ENCODE data around the gene PTTG1IP. TPM values are rescaled to one million over a fixed set of nuclear protein-coding genes. Genes with fewer than 3 reads are reported as not detected.

Gene PTTG1IP
- total RNA-seq, 4 donors from 2014 or later, result 157 to 552 (median 288) TPM

DNA sequence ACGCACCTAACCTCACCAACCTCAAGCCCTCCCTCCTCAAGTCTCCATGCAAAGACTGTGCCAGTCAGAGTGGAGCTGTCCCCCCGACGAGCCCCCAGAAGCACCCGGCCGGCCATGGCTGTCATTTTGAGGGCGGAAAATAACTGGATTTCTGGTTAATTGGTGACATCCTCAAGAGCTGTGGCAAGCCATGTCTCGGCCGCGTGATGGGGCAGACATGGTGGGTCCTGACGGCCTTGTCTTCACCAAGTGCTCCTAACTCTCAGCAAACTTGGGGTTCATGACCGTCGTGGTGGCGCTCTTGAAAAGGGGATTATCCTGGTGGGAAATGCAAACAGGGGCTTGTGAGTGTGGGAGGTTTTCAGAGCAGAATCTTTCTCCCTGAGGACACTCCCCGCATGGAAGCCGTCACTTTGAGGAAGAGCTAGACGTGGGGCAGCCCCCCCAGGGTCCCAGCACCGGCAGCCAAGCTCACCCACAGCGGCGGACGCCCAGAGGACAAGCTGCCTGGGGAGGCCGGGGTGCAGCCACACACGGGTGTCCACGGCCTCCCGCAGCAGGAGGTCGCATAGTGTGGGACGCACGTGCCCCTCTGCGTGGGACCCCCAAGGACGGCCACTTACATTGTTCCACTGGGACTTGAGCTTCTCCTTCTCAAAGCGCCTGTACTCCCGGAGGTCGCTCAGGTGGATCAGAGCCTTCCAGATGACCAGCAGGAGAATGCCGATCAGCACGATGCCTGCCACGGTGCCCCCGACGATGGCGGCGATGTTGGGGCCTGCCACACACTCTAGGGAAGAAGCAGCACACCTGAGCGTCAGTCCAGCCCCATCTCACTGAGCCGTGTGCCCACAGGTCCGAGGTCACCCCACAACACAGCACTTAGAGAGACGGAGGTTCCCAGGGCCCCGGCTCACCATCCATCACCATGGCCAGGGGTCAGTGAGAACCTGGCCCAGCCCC lies 12.9 kb upstream of the PTTG1IP start:
- Histone ChIP-seq H3K27ac (no peak overlapping the region), H3K27me3 (peaks cover 2% of the 10 kb centered on the region), H3K4me1 (peaks cover 0 to 9% (median under 1%) of the 10 kb centered on the region in 4 donors), H3K4me3 (no peak overlapping the region), H3K36me3 (no peaks in the 10 kb centered on the region), H3K9me3 (no peaks in the 10 kb centered on the region)
- DNase-seq, result no peak
- intact Hi-C loops (cut with DNase I; ENCODE audit: low total_unique reads) (no loop called here), in situ Hi-C loops (cut with MboI; ENCODE audit: low pct_ligation_motif_present in 1 of 4, low pct_unique_long_range_greater_than_20kb in 1 of 4, low sequenced_read_pairs in 3 of 4) (loop anchor here in 1 of 4 donors (10.0 kb wide), 1 partner anchor 48 kb away; no protein-coding TSS in a partner anchor)
- TF ChIP-seq POLR2A (IDR thresholded peaks at IDR 0.05) (no peak), POLR2AphosphoS5 (IDR thresholded peaks at IDR 0.05) (no peak), EP300 (IDR thresholded peaks at IDR 0.05; ENCODE audit: low read depth) (no peak)
- TF ChIP-seq, protein P1, sequence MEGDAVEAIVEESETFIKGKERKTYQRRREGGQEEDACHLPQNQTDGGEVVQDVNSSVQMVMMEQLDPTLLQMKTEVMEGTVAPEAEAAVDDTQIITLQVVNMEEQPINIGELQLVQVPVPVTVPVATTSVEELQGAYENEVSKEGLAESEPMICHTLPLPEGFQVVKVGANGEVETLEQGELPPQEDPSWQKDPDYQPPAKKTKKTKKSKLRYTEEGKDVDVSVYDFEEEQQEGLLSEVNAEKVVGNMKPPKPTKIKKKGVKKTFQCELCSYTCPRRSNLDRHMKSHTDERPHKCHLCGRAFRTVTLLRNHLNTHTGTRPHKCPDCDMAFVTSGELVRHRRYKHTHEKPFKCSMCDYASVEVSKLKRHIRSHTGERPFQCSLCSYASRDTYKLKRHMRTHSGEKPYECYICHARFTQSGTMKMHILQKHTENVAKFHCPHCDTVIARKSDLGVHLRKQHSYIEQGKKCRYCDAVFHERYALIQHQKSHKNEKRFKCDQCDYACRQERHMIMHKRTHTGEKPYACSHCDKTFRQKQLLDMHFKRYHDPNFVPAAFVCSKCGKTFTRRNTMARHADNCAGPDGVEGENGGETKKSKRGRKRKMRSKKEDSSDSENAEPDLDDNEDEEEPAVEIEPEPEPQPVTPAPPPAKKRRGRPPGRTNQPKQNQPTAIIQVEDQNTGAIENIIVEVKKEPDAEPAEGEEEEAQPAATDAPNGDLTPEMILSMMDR (IDR thresholded peaks at IDR 0.05), result no peak
- WGBS, 2 donors (ENCODE audit: low coverage in 1 of 2), result 90% methylated on average over 44 of the region's 44 CpGs; no CpG with 5 or more reads in 1 of the 2 donors

- 78% methylated on average over 11 of the region's 11 CpGs; no CpG with 5 or more reads in 1 of the 2 donors for WGBS, 2 donors (ENCODE audit: low coverage in 1 of 2)
- in situ Hi-C loops (cut with MboI; ENCODE audit: low pct_ligation_motif_present in 1 of 4, low pct_unique_long_range_greater_than_20kb in 1 of 4, low sequenced_read_pairs in 3 of 4), result loop anchor here in 1 of 4 donors (10.0 kb wide), 1 partner anchor 49 kb away; no protein-coding TSS in a partner anchor
- H3K36me3 ChIP-seq, result no peaks in the 10 kb centered on the region
- intact Hi-C loops (cut with DNase I; ENCODE audit: low total_unique reads), result no loop called here
- TF ChIP-seq, protein P1 (IDR thresholded peaks at IDR 0.05), result no peak
- TF ChIP-seq POLR2A (IDR thresholded peaks at IDR 0.05) (no peak), EP300 (IDR thresholded peaks at IDR 0.05; ENCODE audit: low read depth) (no peak), POLR2AphosphoS5 (IDR thresholded peaks at IDR 0.05) (no peak)
- H3K4me1 ChIP-seq, result peaks cover 0 to 12% (median 4%) of the 10 kb centered on the region in 4 donors
- no peak for DNase-seq
- no peak overlapping the region for H3K27ac ChIP-seq
- H3K9me3 ChIP-seq, result no peaks in the 10 kb centered on the region
- no peaks in the 10 kb centered on the region for H3K27me3 ChIP-seq
- no peak overlapping the region for H3K4me3 ChIP-seq
Observed at GRCh38 chr21:44885615-44886014, 12.1 kb upstream of the PTTG1IP start.

GRCh38 chr21:44884097-44884496 lies 10.6 kb upstream of the PTTG1IP start:
- H3K27ac ChIP-seq, result no peak overlapping the region
- TF ChIP-seq, protein P1 (IDR thresholded peaks at IDR 0.05), result no peak
- TF ChIP-seq POLR2A (IDR thresholded peaks at IDR 0.05), result no peak
- no peak for TF ChIP-seq EP300 (IDR thresholded peaks at IDR 0.05; ENCODE audit: low read depth)
- no peak for TF ChIP-seq POLR2AphosphoS5 (IDR thresholded peaks at IDR 0.05)
- in situ Hi-C loops (cut with MboI; ENCODE audit: low pct_ligation_motif_present in 1 of 4, low pct_unique_long_range_greater_than_20kb in 1 of 4, low sequenced_read_pairs in 3 of 4) (loop anchor here in 1 of 4 donors (10.0 kb wide), 1 partner anchor 51 kb away; no protein-coding TSS in a partner anchor), intact Hi-C loops (cut with DNase I; ENCODE audit: low total_unique reads) (no loop called here)
- H3K27me3 ChIP-seq, result no peaks in the 10 kb centered on the region
- no peaks in the 10 kb centered on the region for H3K9me3 ChIP-seq
- H3K36me3 ChIP-seq, result no peaks in the 10 kb centered on the region
- no peak for DNase-seq
- 66 to 67% methylated on average over 1 to 5 of the region's 7 CpGs for WGBS, 2 donors (ENCODE audit: low coverage in 1 of 2)
- peaks cover 0 to 17% (median 4%) of the 10 kb centered on the region in 4 donors for H3K4me1 ChIP-seq
- no peak overlapping the region for H3K4me3 ChIP-seq

DNA sequence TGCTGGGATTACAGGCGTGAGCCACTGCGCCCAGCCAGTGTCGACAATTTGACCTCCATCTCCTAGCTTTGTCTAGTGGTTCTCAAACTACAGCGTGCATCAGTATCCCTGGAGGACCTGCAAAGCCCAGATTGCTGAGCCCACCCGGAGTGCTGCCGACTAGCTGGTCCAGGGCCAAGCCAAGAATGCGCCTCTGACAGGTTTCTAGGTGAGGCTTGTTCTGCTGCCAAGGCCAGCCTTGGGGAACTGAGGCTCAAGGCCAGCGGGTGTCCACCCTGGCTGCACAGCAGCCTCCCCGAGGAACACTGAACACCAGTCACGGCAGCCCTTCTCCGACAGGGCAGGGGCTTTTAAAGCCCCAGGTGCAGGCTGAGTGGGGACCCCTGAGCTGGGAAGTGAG lies 9.8 kb upstream of the PTTG1IP start:
- H3K27me3 ChIP-seq, result no peaks in the 10 kb centered on the region
- DNase-seq, result no peak
- TF ChIP-seq, protein P1 (IDR thresholded peaks at IDR 0.05), result no peak
- TF ChIP-seq POLR2A (IDR thresholded peaks at IDR 0.05), result no peak
- no peak for TF ChIP-seq EP300 (IDR thresholded peaks at IDR 0.05; ENCODE audit: low read depth)
- TF ChIP-seq POLR2AphosphoS5 (IDR thresholded peaks at IDR 0.05), result no peak
- in situ Hi-C loops (cut with MboI; ENCODE audit: low pct_ligation_motif_present in 1 of 4, low pct_unique_long_range_greater_than_20kb in 1 of 4, low sequenced_read_pairs in 3 of 4), result loop anchor here in 1 of 4 donors (10.0 kb wide), 1 partner anchor 52 kb away; no protein-coding TSS in a partner anchor
- H3K4me1 ChIP-seq, result peaks cover 0 to 25% (median 4%) of the 10 kb centered on the region in 4 donors
- no peak overlapping the region for H3K27ac ChIP-seq
- WGBS, 2 donors (ENCODE audit: low coverage in 1 of 2), result 92% methylated on average over 11 of the region's 11 CpGs; no CpG with 5 or more reads in 1 of the 2 donors
- intact Hi-C loops (cut with DNase I; ENCODE audit: low total_unique reads), result no loop called here
- no peaks in the 10 kb centered on the region for H3K9me3 ChIP-seq
- no peaks in the 10 kb centered on the region for H3K36me3 ChIP-seq
- no peak overlapping the region for H3K4me3 ChIP-seq

Measured in transverse colon (tissue), 4 donors.